A549 (cell line): Measurements from ENCODE around the gene KAT7. TPM values are rescaled to one million over a fixed set of nuclear protein-coding genes. Genes with fewer than 3 reads are reported as not detected.

Source experiments
- ATAC-seq, 2 experiments: fragments of 200-7000 bp in 1 of 2; fragments of >200 bp in 1 of 2; cut with Nextera tagmentation in 1 of 2; cut with Tn5 transposase in 1 of 2; 3 replicates each; pipeline versions ENCODE4 v1.8.0 to v1.9.1; 2018 to 2020; ENCODE audit warnings: mild to moderate bottlenecking in 1 of 2, moderate library complexity in 1 of 2
- CTCF ChIA-PET: fragments of 300-600 bp; sonication (Branson Sonifier 250); formaldehyde crosslinking; extraction: SDS; loops from one replicate; lab custom pipeline; 2021; ENCODE audit warnings: antibody characterized with exemption, inconsistent platforms; lab: Yijun Ruan, JAX
- POLR2A ChIA-PET: fragments of 350-600 bp; formaldehyde crosslinking; extraction: SDS; loops from one replicate; lab custom pipeline; 2021; ENCODE audit warnings: antibody characterized with exemption, inconsistent platforms; lab: Yijun Ruan, JAX
- DNase-seq, 2 experiments: peaks; one replicate each; pipeline versions ENCODE4 v3.0.0 to v3.0.0-alpha.2; 2011 to 2016; ENCODE audit warnings: low read depth in 1 of 2, low spot score in 1 of 2
- FAIRE-seq: peaks from 2 replicates; lab custom pipeline; 2011; peaks lifted over from hg19 to GRCh38; lab: Jason Lieb, UNC
- H3K27ac ChIP-seq, 2 experiments: fragments of >200 bp; sonication (Bioruptor Twin); formaldehyde crosslinking; 3 replicates each; pipeline ENCODE4 v1.5.1; 2016 to 2017
- H3K4me1 ChIP-seq: fragments of >200 bp; sonication (Bioruptor Twin); formaldehyde crosslinking; 3 replicates; pipeline ENCODE4 v1.6.1; 2016
- H3K4me2 ChIP-seq: fragments of >200 bp; sonication (Bioruptor Twin); formaldehyde crosslinking; 3 replicates; pipeline ENCODE4 v1.6.1; 2016
- H3K4me3 ChIP-seq: fragments of >200 bp; sonication (Bioruptor Twin); formaldehyde crosslinking; 3 replicates; pipeline ENCODE4 v1.5.1; 2016
- H3K9me3 ChIP-seq: fragments of >200 bp; sonication (Bioruptor Twin); formaldehyde crosslinking; 3 replicates; pipeline ENCODE4 v1.6.1; 2016
- CBX2 ChIP-seq: fragments of 200-600 bp; sonication (generic); IDR thresholded peaks from 2 replicates; pipeline ENCODE4 v1.6.1; 2016; ENCODE audit warnings: low read depth, mild to moderate bottlenecking, borderline replicate concordance
- CHD2 ChIP-seq: fragments of 150-350 bp; IDR thresholded peaks from 2 replicates; pipeline ENCODE4 v1.6.1; 2014; ENCODE audit warnings: low read length; ENCODE audit not compliant: partially characterized antibody
- CHD4 ChIP-seq: fragments of 200-600 bp; sonication (generic); IDR thresholded peaks from 2 replicates; pipeline ENCODE4 v1.6.1; 2016; ENCODE audit warnings: antibody characterized with exemption, mild to moderate bottlenecking, borderline replicate concordance
- EHF ChIP-seq: fragments of 250-450 bp; sonication (Bioruptor Pico); IDR thresholded peaks from 2 replicates; pipeline ENCODE4 v1.5.0; 2020; ENCODE audit warnings: mild to moderate bottlenecking
- HES2 ChIP-seq: fragments of >200 bp; sonication (Bioruptor Twin); formaldehyde crosslinking; IDR thresholded peaks from 2 replicates; pipeline ENCODE4 v1.6.1; 2016
- HOXB13 ChIP-seq: fragments of 250-450 bp; sonication (Bioruptor Pico); IDR thresholded peaks from 2 replicates; pipeline ENCODE4 v1.5.0; 2020; ENCODE audit warnings: low read depth, mild to moderate bottlenecking, moderate library complexity
- HOXB5 ChIP-seq: fragments of 250-450 bp; sonication (Bioruptor Pico); IDR thresholded peaks from 2 replicates; pipeline ENCODE4 v1.5.0; 2020; ENCODE audit warnings: mild to moderate bottlenecking, moderate library complexity
- JUNB ChIP-seq: fragments of >200 bp; sonication (Bioruptor Twin); formaldehyde crosslinking; IDR thresholded peaks from 2 replicates; pipeline ENCODE4 v1.6.1; 2016
- KDM1A ChIP-seq: fragments of 200-600 bp; sonication (generic); IDR thresholded peaks from 2 replicates; pipeline ENCODE4 v1.6.1; 2016; ENCODE audit warnings: low read depth, mild to moderate bottlenecking
- KDM5A ChIP-seq: fragments of 200-600 bp; sonication (generic); IDR thresholded peaks from 2 replicates; pipeline ENCODE4 v1.6.1; 2016; ENCODE audit warnings: antibody characterized with exemption, mild to moderate bottlenecking
- NPAS2 ChIP-seq: fragments of 250-450 bp; sonication (Bioruptor Pico); IDR thresholded peaks from 2 replicates; pipeline ENCODE4 v1.8.0; 2022; ENCODE audit warnings: mild to moderate bottlenecking, moderate library complexity, borderline replicate concordance
- NR3C1 ChIP-seq: fragments of >200 bp; sonication (Bioruptor Twin); formaldehyde crosslinking; IDR thresholded peaks from 3 replicates; pipeline ENCODE4 v1.6.1; 2017
- PHF8 ChIP-seq: fragments of 200-600 bp; sonication (generic); IDR thresholded peaks from 2 replicates; pipeline ENCODE4 v1.6.1; 2016; ENCODE audit warnings: low read depth, mild to moderate bottlenecking, antibody characterized with exemption, moderate library complexity, borderline replicate concordance
- RNF2 ChIP-seq: fragments of 200-600 bp; sonication (generic); IDR thresholded peaks from 2 replicates; pipeline ENCODE4 v1.6.1; 2016; ENCODE audit warnings: low read depth, mild to moderate bottlenecking, antibody characterized with exemption, moderate library complexity, borderline replicate concordance
- SREBF2 ChIP-seq: fragments of 450-650 bp; IDR thresholded peaks from 2 replicates; pipeline ENCODE4 v1.6.1; 2014; ENCODE audit warnings: mild to moderate bottlenecking, moderate library complexity
- TFCP2L1 ChIP-seq: fragments of 250-450 bp; sonication (Bioruptor Pico); IDR thresholded peaks from 2 replicates; pipeline ENCODE4 v1.5.0; 2021; ENCODE audit warnings: mild to moderate bottlenecking
- TP53 ChIP-seq: fragments of 250-450 bp; sonication (Bioruptor Pico); IDR thresholded peaks from 2 replicates; pipeline ENCODE4 v1.5.0; 2021; ENCODE audit warnings: mild to moderate bottlenecking, moderate library complexity
- ZFP36 ChIP-seq: fragments of 450-650 bp; IDR thresholded peaks from 2 replicates; pipeline ENCODE4 v1.6.1; 2014; ENCODE audit warnings: borderline replicate concordance; ENCODE audit not compliant: partially characterized antibody
- ZSCAN20 ChIP-seq: fragments of 250-450 bp; sonication (Bioruptor Pico); IDR thresholded peaks from 2 replicates; pipeline ENCODE4 v1.8.0; 2022; ENCODE audit warnings: mild to moderate bottlenecking, moderate library complexity
- WGBS: methylation state at CpG from one replicate; pipeline ENCODE4 v1.1.6; 2017; ENCODE audit errors: missing lambda C conversion rate; 5-methylcytosine and 5-hydroxymethylcytosine counted together
- polyA plus RNA-seq, 4 experiments: library from polyadenylated mRNA; depleted of rRNA in 3 of 4; stranded (reverse); fragments of >200 nt; fragmentation: RNase III in 1 of 4; extraction: RNeasy Plus Mini Kit Qiagen cat#74134 plus additional on column Dnase treatment in 1 of 4; gene quantifications; 2 replicates in 3 of 4; 3 replicates in 1 of 4; pipeline ENCODE4 v1.2.3, GENCODE V29; 2011 to 2017
- TF ChIP-seq, protein P1 (sequence below): IDR thresholded peaks from 2 replicates; pipeline ENCODE4 v1.6.1; 2012; ENCODE audit warnings: low read depth, borderline replicate concordance
- TF ChIP-seq, protein P2 (sequence below): fragments of 200-600 bp; sonication (generic); IDR thresholded peaks from 2 replicates; pipeline ENCODE4 v1.6.1; 2016; ENCODE audit warnings: antibody characterized with exemption, mild to moderate bottlenecking, moderate library complexity
- TF ChIP-seq, protein P3 (sequence below): IDR thresholded peaks from 2 replicates; pipeline ENCODE4 v1.6.1; 2012

Gene KAT7
- polyA plus RNA-seq, 2 of the 4 experiments (the other 2 are of a cell fraction) = 33.2 to 48.7 TPM

GRCh38 chr17:49787884-49788477 is 500 bp upstream of the KAT7 start:
- H3K27ac ChIP-seq = peak overlapping the region; percentile 64 to 92
- CTCF ChIA-PET = interaction anchor here (0.9 to 2.0 kb wide), 6 partner anchors 9 to 218 kb away, joined by 3 to 7 read pairs (median 3); partner anchors contain the start of gene SLC35B1
- DNase-seq (no peak), ATAC-seq (no peak), FAIRE-seq (no peak)
- POLR2A ChIA-PET = interaction anchor here (0.5 to 2.6 kb wide), 18 partner anchors 11 to 374 kb away, joined by 3 to 12 read pairs (median 3); partner anchors contain the start of genes FAM117A, PHB1 and SLC35B1
- H3K9me3 ChIP-seq = no peaks in the 10 kb centered on the region
- H3K4me1 ChIP-seq = peaks cover 9% of the 10 kb centered on the region
- H3K4me3 ChIP-seq = peak overlapping the region; percentile 82
- WGBS = 36% methylated on average over 17 of the region's 17 CpGs
- TF ChIP-seq HOXB5 (CRISPR knock-in tag) (0 out of 2 replicates have a peak, but pooled peaks have one; percentile 16), ZSCAN20 (CRISPR knock-in tag) (no peak)
- H3K4me2 ChIP-seq = peak overlapping the region; percentile 66

- peak overlapping the region; percentile 82 for H3K4me3 ChIP-seq
- TF ChIP-seq, protein P1, sequence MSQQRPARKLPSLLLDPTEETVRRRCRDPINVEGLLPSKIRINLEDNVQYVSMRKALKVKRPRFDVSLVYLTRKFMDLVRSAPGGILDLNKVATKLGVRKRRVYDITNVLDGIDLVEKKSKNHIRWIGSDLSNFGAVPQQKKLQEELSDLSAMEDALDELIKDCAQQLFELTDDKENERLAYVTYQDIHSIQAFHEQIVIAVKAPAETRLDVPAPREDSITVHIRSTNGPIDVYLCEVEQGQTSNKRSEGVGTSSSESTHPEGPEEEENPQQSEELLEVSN = peak; percentile 15; the same call in 1 of the 2 replicates
- no peak for TF ChIP-seq KDM1A
- no peak for DNase-seq
- POLR2A ChIA-PET = interaction anchor here (1.8 to 2.6 kb wide), 3 partner anchors 10 to 81 kb away, joined by 10 to 12 read pairs (median 11); partner anchors contain the start of genes FAM117A and SLC35B1
- CTCF ChIA-PET = interaction anchor here (1.8 to 2.0 kb wide), 2 partner anchors 81 to 219 kb away, joined by 5 to 7 read pairs; partner anchors contain the start of gene SLC35B1
- 8% methylated on average over 17 of the region's 17 CpGs for WGBS
- peaks cover 9% of the 10 kb centered on the region for H3K4me1 ChIP-seq
- no peak for FAIRE-seq
- no peak overlapping the region for H3K27ac ChIP-seq
- peak overlapping the region; percentile 90 for H3K4me2 ChIP-seq
- no peaks in the 10 kb centered on the region for H3K9me3 ChIP-seq
- no peak for ATAC-seq
Observed at GRCh38 chr17:49789243-49789578, 730 bp downstream of the KAT7 start.

DNA sequence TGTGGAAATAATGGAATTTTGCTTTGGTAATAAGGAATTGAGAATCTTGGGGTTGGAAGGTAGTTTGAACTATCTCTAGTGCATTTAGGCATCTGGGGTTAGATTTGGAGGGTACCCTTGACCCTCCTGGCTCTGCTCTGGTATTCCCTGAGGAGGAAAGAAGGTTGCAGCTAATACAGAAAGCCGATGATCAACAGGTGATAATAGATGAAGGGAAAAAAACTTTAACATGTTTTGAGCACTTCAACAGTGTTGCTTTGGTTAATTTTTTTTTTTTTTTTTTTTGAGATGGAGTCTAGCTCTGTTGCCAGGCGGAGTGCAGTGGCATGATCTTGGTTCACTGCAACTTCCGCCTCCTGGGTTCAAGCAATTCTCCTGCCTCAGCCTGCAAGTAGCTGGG is 4.8 kb downstream of the KAT7 start:
- 94% methylated on average over 3 of the region's 3 CpGs for WGBS
- Histone ChIP-seq H3K4me2 (no peak overlapping the region), H3K27ac (no peak overlapping the region), H3K9me3 (no peaks in the 10 kb centered on the region), H3K4me1 (peaks cover 9% of the 10 kb centered on the region)
- no peak for ATAC-seq
- CTCF ChIA-PET = interaction anchor here (0.8 to 2.6 kb wide), 8 partner anchors 8 to 223 kb away, joined by 3 to 11 read pairs (median 4); no protein-coding TSS in a partner anchor
- TF ChIP-seq JUNB = no peak
- no peak for TF ChIP-seq RNF2
- TF ChIP-seq NPAS2 (CRISPR knock-in tag) = no peak
- TF ChIP-seq, all 56 proteins: peak for 0
- no peak overlapping the region for H3K4me3 ChIP-seq
- POLR2A ChIA-PET = interaction anchor here (0.6 kb wide), 1 partner anchor 29 kb away, joined by 4 read pairs; the partner anchor contains the start of gene FAM117A
- no peak for FAIRE-seq
- no peak for DNase-seq

DNA sequence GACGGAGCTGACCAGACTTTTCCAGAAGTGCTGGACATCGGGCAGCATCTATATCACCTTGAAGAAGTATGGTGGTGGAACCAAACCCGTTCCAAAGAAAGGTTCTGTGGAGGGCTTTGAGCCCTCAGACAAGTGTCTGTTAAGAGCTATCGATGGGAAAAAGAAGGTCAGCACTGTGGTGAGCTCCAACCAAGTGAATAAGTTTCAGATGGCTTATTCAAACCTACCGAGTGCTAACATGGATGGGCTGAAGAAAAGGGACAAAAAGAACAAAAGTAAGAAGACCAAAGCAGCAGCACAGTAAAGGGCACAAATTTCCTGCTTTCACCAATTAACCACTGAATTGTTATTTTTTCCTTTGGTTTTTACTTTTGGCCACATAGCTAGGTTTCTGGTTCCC is 6.9 kb downstream of the KAT7 start:
- no peak overlapping the region for H3K4me3 ChIP-seq
- no peak for DNase-seq
- POLR2A ChIA-PET = interaction anchor here (0.6 kb wide), 1 partner anchor 17 kb away, joined by 7 read pairs; no protein-coding TSS in a partner anchor
- WGBS = 95% methylated on average over 5 of the region's 5 CpGs
- ATAC-seq = no peak
- no peaks in the 10 kb centered on the region for H3K9me3 ChIP-seq
- no peak overlapping the region for H3K27ac ChIP-seq
- CTCF ChIA-PET = interaction anchor here (1.2 to 1.8 kb wide), 4 partner anchors 13 to 202 kb away, joined by 3 to 6 read pairs (median 3); no protein-coding TSS in a partner anchor
- FAIRE-seq = no peak
- no peaks in the 10 kb centered on the region; the same call in 2 of the 3 replicates for H3K4me1 ChIP-seq
- H3K4me2 ChIP-seq = no peak overlapping the region
- TF ChIP-seq EHF (CRISPR knock-in tag) (no peak), CHD4 (no peak), RNF2 (no peak), CBX2 (no peak), HES2 (no peak), NR3C1 (no peak), ZFP36 (no peak), PHF8 (no peak), TFCP2L1 (CRISPR knock-in tag) (no peak), CHD2 (no peak), SREBF2 (no peak), HOXB13 (CRISPR knock-in tag) (no peak), KDM5A (no peak), TP53 (CRISPR knock-in tag) (no peak)
- TF ChIP-seq, protein P1 = no peak
- TF ChIP-seq, protein P2, sequence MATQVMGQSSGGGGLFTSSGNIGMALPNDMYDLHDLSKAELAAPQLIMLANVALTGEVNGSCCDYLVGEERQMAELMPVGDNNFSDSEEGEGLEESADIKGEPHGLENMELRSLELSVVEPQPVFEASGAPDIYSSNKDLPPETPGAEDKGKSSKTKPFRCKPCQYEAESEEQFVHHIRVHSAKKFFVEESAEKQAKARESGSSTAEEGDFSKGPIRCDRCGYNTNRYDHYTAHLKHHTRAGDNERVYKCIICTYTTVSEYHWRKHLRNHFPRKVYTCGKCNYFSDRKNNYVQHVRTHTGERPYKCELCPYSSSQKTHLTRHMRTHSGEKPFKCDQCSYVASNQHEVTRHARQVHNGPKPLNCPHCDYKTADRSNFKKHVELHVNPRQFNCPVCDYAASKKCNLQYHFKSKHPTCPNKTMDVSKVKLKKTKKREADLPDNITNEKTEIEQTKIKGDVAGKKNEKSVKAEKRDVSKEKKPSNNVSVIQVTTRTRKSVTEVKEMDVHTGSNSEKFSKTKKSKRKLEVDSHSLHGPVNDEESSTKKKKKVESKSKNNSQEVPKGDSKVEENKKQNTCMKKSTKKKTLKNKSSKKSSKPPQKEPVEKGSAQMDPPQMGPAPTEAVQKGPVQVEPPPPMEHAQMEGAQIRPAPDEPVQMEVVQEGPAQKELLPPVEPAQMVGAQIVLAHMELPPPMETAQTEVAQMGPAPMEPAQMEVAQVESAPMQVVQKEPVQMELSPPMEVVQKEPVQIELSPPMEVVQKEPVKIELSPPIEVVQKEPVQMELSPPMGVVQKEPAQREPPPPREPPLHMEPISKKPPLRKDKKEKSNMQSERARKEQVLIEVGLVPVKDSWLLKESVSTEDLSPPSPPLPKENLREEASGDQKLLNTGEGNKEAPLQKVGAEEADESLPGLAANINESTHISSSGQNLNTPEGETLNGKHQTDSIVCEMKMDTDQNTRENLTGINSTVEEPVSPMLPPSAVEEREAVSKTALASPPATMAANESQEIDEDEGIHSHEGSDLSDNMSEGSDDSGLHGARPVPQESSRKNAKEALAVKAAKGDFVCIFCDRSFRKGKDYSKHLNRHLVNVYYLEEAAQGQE = no peak
- TF ChIP-seq, protein P3, sequence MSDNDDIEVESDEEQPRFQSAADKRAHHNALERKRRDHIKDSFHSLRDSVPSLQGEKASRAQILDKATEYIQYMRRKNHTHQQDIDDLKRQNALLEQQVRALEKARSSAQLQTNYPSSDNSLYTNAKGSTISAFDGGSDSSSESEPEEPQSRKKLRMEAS = no peak
